ENCODE measurements around the gene ATRNL1.

GRCh38 chr10:115167751-115168150 lies 74.6 kb downstream of the ATRNL1 start:
- TF ChIP-seq CTCF (IDR thresholded peaks at IDR 0.05; ENCODE audit: low read depth, low read length, missing input control) = no peak
- TF ChIP-seq YY1 (IDR thresholded peaks at IDR 0.05) = no peak
- TF ChIP-seq RAD21 (IDR thresholded peaks at IDR 0.05) = no peak

Measured in liver (tissue), 3 donors.